HEK293 (cell line): ENCODE results near the gene MYL3.
A peak's percentile ranks its signal among the peaks of the same experiment; 100 is the strongest.

ENCODE experiments used
- OVOL3 ChIP-seq: fragments of 450-650 bp; formaldehyde crosslinking; IDR thresholded peaks from 2 replicates; pipeline ENCODE4 v1.5.1; 2016; ENCODE audit warnings: missing biosample characterization, missing genetic modification characterization
- SCRT2 ChIP-seq: fragments of 450-650 bp; formaldehyde crosslinking; IDR thresholded peaks from 2 replicates; pipeline ENCODE4 v1.5.1; 2016; ENCODE audit warnings: missing biosample characterization, missing genetic modification characterization
- TRIM28 ChIP-seq: IDR thresholded peaks from 2 replicates; pipeline ENCODE4 v1.6.1; 2011; ENCODE audit warnings: low read length, control low read depth, borderline replicate concordance
- YY2 ChIP-seq: fragments of 450-650 bp; formaldehyde crosslinking; IDR thresholded peaks from 2 replicates; pipeline ENCODE4 v1.5.1; 2016; ENCODE audit warnings: missing biosample characterization, missing genetic modification characterization
- ZNF221 ChIP-seq: fragments of 450-650 bp; formaldehyde crosslinking; IDR thresholded peaks from 2 replicates; pipeline ENCODE4 v1.5.1; 2017; ENCODE audit warnings: missing biosample characterization, missing genetic modification characterization, borderline replicate concordance
- ZNF324 ChIP-seq: fragments of 450-650 bp; formaldehyde crosslinking; IDR thresholded peaks from 2 replicates; pipeline ENCODE4 v1.5.1; 2016; ENCODE audit warnings: missing biosample characterization, missing genetic modification characterization
- ZNF335 ChIP-seq: fragments of 450-650 bp; formaldehyde crosslinking; conservative IDR thresholded peaks from 2 replicates; pipeline ENCODE4 v1.5.1; 2016; ENCODE audit warnings: missing biosample characterization, missing genetic modification characterization
- ZNF621 ChIP-seq: fragments of 450-650 bp; formaldehyde crosslinking; IDR thresholded peaks from 2 replicates; pipeline ENCODE4 v1.5.1; 2017; ENCODE audit warnings: missing biosample characterization, missing genetic modification characterization
- ZNF747 ChIP-seq: fragments of 450-650 bp; formaldehyde crosslinking; IDR thresholded peaks from 2 replicates; pipeline ENCODE4 v1.5.1; 2016; ENCODE audit warnings: missing biosample characterization, missing genetic modification characterization
- ZSCAN5A ChIP-seq: fragments of 450-650 bp; formaldehyde crosslinking; IDR thresholded peaks from 2 replicates; pipeline ENCODE4 v1.5.1; 2016; ENCODE audit warnings: missing biosample characterization, missing genetic modification characterization
- TF ChIP-seq, protein P1 (sequence below): fragments of 450-650 bp; formaldehyde crosslinking; IDR thresholded peaks from 2 replicates; pipeline ENCODE4 v1.5.1; 2016; ENCODE audit warnings: missing biosample characterization, missing genetic modification characterization
- TF ChIP-seq, protein P2 (sequence below): fragments of 450-650 bp; formaldehyde crosslinking; IDR thresholded peaks from 2 replicates; pipeline ENCODE4 v1.5.1; 2016; ENCODE audit warnings: missing biosample characterization, missing genetic modification characterization

- TF ChIP-seq, protein P1, sequence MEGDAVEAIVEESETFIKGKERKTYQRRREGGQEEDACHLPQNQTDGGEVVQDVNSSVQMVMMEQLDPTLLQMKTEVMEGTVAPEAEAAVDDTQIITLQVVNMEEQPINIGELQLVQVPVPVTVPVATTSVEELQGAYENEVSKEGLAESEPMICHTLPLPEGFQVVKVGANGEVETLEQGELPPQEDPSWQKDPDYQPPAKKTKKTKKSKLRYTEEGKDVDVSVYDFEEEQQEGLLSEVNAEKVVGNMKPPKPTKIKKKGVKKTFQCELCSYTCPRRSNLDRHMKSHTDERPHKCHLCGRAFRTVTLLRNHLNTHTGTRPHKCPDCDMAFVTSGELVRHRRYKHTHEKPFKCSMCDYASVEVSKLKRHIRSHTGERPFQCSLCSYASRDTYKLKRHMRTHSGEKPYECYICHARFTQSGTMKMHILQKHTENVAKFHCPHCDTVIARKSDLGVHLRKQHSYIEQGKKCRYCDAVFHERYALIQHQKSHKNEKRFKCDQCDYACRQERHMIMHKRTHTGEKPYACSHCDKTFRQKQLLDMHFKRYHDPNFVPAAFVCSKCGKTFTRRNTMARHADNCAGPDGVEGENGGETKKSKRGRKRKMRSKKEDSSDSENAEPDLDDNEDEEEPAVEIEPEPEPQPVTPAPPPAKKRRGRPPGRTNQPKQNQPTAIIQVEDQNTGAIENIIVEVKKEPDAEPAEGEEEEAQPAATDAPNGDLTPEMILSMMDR (tag by site-specific recombination) = peak; percentile 17
- TF ChIP-seq ZNF621 (tag by site-specific recombination) (no peak), ZNF747 (tag by site-specific recombination) (no peak), TRIM28 (no peak), SCRT2 (no peak), ZNF221 (no peak), ZSCAN5A (no peak), YY2 (tag by site-specific recombination) (no peak), OVOL3 (tag by site-specific recombination) (no peak), ZNF335 (tag by site-specific recombination) (no peak), ZNF324 (no peak)
- TF ChIP-seq, protein P2, sequence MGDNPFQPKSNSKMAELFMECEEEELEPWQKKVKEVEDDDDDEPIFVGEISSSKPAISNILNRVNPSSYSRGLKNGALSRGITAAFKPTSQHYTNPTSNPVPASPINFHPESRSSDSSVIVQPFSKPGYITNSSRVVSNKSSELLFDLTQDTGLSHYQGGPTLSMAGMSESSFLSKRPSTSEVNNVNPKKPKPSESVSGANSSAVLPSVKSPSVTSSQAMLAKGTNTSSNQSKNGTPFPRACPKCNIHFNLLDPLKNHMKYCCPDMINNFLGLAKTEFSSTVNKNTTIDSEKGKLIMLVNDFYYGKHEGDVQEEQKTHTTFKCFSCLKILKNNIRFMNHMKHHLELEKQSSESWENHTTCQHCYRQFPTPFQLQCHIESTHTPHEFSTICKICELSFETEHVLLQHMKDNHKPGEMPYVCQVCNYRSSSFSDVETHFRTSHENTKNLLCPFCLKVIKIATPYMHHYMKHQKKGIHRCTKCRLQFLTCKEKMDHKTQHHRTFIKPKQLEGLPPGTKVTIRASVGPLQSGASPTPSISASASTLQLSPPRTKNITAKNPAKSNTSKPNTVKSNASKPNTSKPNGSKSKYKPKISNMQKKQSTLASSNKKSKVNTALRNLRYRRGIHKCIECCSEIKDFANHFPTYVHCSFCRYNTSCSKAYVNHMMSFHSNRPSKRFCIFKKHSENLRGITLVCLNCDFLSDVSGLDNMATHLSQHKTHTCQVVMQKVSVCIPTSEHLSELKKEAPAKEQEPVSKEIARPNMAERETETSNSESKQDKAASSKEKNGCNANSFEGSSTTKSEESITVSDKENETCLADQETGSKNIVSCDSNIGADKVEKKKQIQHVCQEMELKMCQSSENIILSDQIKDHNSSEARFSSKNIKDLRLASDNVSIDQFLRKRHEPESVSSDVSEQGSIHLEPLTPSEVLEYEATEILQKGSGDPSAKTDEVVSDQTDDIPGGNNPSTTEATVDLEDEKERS (tag by site-specific recombination) = no peak
Measured at GRCh38 chr3:46845860-46846623, 17.2 kb downstream of the MYL3 start.
